Heart right ventricle (tissue), 16 donors: Measurements from ENCODE around the gene IKZF1. TPM values are rescaled to one million over a fixed set of nuclear protein-coding genes. Genes with fewer than 3 reads are reported as not detected.

Experiments
- ATAC-seq, 8 donors: fragments of 200-7000 bp; cut with Tn5 transposase; one replicate each; pipeline ENCODE4 v1.9.1; 2020; ENCODE audit warnings: mild to moderate bottlenecking in 8 of 8, moderate library complexity in 8 of 8, moderate number of reproducible peaks in 1 of 8
- DNase-seq, 2 donors: peaks; one replicate each; pipeline ENCODE4 v3.0.0-alpha.2; 2020
- H3K27ac ChIP-seq, 10 donors: fragments of 200-600 bp; sonication (generic) in 2 of 10; one replicate each; pipeline versions ENCODE4 v1.5.0 to v1.8.0; 2020 to 2022; ENCODE audit warnings: mild to moderate bottlenecking in 3 of 10
- H3K27me3 ChIP-seq, 7 donors: fragments of 200-600 bp; one replicate each; pipeline ENCODE4 v1.8.0; 2021 to 2022; ENCODE audit warnings: mild to moderate bottlenecking in 2 of 7
- H3K36me3 ChIP-seq, 9 donors: fragments of 200-600 bp; sonication (generic) in 1 of 9; one replicate each; pipeline versions ENCODE4 v1.5.0 to v1.8.0; 2020 to 2022; ENCODE audit warnings: mild to moderate bottlenecking in 2 of 9
- H3K4me1 ChIP-seq, 9 donors: fragments of 200-600 bp; sonication (generic) in 1 of 9; one replicate each; pipeline versions ENCODE4 v1.5.0 to v1.8.0; 2020 to 2022; ENCODE audit warnings: mild to moderate bottlenecking in 4 of 9
- H3K4me3 ChIP-seq, 10 donors: fragments of 200-600 bp; sonication (generic) in 2 of 10; one replicate each; pipeline versions ENCODE4 v1.5.0 to v1.8.0; 2020 to 2022; ENCODE audit warnings: mild to moderate bottlenecking in 7 of 10, moderate library complexity in 2 of 10
- H3K9me3 ChIP-seq, 11 donors: fragments of 200-600 bp in 10 of 11; sonication (generic) in 2 of 11; one replicate each; pipeline versions ENCODE4 v1.5.0 to v1.8.0; 2013 to 2022; ENCODE audit warnings: mild to moderate bottlenecking in 2 of 11, control low read depth in 1 of 11, moderate library complexity in 1 of 11
- WGBS, 2 donors: extraction: QIAGEN DNeasy Blood & Tissue Kit; methylation state at CpG; one replicate each; pipeline ENCODE4 v1.1.7; 2013; ENCODE audit warnings: inconsistent platforms in 1 of 2; 5-methylcytosine and 5-hydroxymethylcytosine counted together
- intact Hi-C, 10 donors: fragments of 100-400 bp; cut with DNase I; formaldehyde crosslinking; loops; one replicate each; pipeline versions ENCODE4 v1.11.1 to v1.14.2; 2022
- polyA plus RNA-seq, 2 donors: library from polyadenylated mRNA; stranded (reverse); fragments of 200-250 nt; gene quantifications; one replicate each; pipeline ENCODE4 v1.2.3, GENCODE V29; 2013
- total RNA-seq, 10 donors: library from RNA; stranded (reverse); fragmentation: NEBNext Ultra II Directional in 3 of 10; extraction: Animal tissue kit (Norgen Biotek cat#: 25700) in 3 of 10; gene quantifications; one replicate each; pipeline versions ENCODE4 v1.2.1 to v1.2.4, GENCODE V29; 2021 to 2023
- TF ChIP-seq, protein P1 (sequence below), 9 donors: fragments of 200-600 bp; sonication (generic) in 2 of 9; IDR thresholded peaks; one replicate each; pipeline versions ENCODE4 v1.5.0 to v1.8.0; 2021 to 2022; ENCODE audit warnings: antibody characterized with exemption in 9 of 9, mild to moderate bottlenecking in 5 of 9, moderate library complexity in 1 of 9
- donor health status: Arrhythmogenic right ventricular cardiomyopathy.
- donor health status: ischemic (EF 13 %, LVEDD 7.1; RV severe dilation, severe dysfunction).
- donor health status: healthy with polysubstance abuse.
- donor health status: DM: no; HTN: yes; CAD: no.
- donor health status: DM: no; HTN: no; CAD: no.
- donor health status: ischemic (EF 25% LVEDD 6.9; RV normal size, moderate dysfunction).
- donor health status: ischemic (EF 25% LVEDD 5.7; RV mildly dilated, moderate dysfunction).
- donor health status: healthy.
- donor health status: DM: yes; HTN: yes; CAD: no.
- donor health status: Ischemic cardiomyopathy.
- donor health status: ischemic (EF 35%, LVEDD 5.7; RV mildly dilated, moderate dysfunction).
- donor health status: nonischemic (EF 11% LVEDD 7.7; RV severe dilation, severe dysfunction).
- donor health status: DM: yes; HTN: yes; CAD: no.
- donor health status: PGD.
- donor health status: ischemic (EF 29% LVEDD 5.4; RV normal size, mild dysfunction).
- donor health status: nonischemic (EF 23%, LVEDD 6.1; RV moderate dilation, normal function).

The IKZF1 gene
- total and polyA plus RNA-seq, 12 donors: 0.46 to 20.2 (median 1.7) TPM

DNA sequence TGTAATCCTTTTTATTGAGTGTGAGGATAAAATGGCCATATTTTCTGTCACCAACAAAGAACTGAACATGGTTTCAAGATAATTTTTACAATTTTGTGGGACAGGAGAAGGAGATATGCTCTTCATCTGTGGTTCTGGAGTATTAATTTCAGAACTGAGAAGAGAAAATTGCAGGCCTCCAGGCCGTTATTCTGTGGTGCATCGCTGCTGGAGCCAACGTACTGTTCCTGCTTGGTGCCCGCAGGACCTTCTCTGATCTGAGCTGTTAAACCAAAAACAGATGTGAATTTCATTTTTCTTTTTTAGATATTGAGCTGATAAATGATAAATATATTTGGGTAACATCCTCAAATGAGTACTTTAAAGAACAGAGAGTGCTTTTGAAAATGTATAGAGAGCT, 63.9 kb downstream of the IKZF1 start:
- Histone ChIP-seq H3K9me3 (peaks cover 0 to 24% (median 8%) of the 10 kb centered on the region in 11 donors), H3K4me1 (peaks cover 0 to 10% (median 0%) of the 10 kb centered on the region in 9 donors), H3K27ac (peak overlapping the region in 1 of 10 donors; percentile 44), H3K36me3 (peaks cover 0 to 37% (median 0%) of the 10 kb centered on the region in 9 donors), H3K4me3 (no peak overlapping the region), H3K27me3 (peaks cover 0 to 25% (median 4%) of the 10 kb centered on the region in 7 donors)
- TF ChIP-seq, protein P1, sequence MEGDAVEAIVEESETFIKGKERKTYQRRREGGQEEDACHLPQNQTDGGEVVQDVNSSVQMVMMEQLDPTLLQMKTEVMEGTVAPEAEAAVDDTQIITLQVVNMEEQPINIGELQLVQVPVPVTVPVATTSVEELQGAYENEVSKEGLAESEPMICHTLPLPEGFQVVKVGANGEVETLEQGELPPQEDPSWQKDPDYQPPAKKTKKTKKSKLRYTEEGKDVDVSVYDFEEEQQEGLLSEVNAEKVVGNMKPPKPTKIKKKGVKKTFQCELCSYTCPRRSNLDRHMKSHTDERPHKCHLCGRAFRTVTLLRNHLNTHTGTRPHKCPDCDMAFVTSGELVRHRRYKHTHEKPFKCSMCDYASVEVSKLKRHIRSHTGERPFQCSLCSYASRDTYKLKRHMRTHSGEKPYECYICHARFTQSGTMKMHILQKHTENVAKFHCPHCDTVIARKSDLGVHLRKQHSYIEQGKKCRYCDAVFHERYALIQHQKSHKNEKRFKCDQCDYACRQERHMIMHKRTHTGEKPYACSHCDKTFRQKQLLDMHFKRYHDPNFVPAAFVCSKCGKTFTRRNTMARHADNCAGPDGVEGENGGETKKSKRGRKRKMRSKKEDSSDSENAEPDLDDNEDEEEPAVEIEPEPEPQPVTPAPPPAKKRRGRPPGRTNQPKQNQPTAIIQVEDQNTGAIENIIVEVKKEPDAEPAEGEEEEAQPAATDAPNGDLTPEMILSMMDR (IDR thresholded peaks at IDR 0.05): no peak
- no peak for ATAC-seq
- intact Hi-C loops: no loop called here
- no peak for DNase-seq
- 89 to 90% methylated on average over 4 of the region's 4 CpGs for WGBS, 2 donors

DNA sequence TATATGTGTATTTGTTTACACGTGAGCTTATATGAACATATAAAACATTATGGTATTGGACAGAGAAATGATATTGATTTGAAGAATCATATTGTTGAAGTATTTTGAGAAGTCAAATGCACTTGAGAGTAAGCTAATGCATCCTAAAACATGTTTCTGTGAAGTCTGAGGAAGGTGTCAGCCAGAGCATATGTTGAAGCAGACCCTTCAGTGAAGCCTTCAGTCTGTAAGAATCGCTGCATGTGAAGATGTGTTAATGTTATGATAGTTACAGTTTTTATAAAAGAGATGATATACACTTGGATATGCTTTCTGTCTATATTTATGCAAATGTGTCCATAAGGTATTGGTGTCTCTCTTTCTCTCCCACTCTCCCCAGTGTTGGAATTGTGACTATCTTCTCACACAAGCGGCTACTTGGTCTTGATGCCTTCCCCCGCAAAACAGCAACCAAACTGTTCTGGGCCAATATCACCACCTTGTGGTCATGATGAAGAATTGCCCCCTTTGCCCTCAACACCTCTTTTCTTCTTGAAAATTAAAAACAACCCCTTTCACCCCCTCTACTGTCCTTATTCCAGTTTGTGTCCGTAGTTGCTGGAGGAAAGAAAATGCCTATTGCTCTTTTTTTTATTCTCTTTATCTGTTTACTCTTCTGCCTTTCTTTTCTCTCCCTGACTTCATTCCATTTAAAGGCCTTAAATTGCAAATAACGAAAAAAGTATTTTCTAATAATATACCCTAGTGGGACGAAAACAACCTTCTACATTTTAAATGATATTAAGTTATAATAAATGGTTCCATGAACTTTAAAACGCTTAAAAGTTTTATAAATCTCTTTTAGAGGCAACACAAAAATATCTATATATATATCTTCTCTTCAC, 64.9 kb downstream of the IKZF1 start:
- H3K4me1 ChIP-seq: peaks cover 0 to 2% (median 0%) of the 10 kb centered on the region in 9 donors
- H3K27ac ChIP-seq: no peak overlapping the region
- peaks cover 0 to 18% (median 2%) of the 10 kb centered on the region in 7 donors for H3K27me3 ChIP-seq
- no peak for DNase-seq
- H3K4me3 ChIP-seq: no peak overlapping the region
- ATAC-seq: no peak
- peaks cover 0 to 40% (median 0%) of the 10 kb centered on the region in 9 donors for H3K36me3 ChIP-seq
- WGBS, 2 donors: 57 to 58% methylated on average over 8 of the region's 8 CpGs
- peaks cover 0 to 24% (median 8%) of the 10 kb centered on the region in 11 donors for H3K9me3 ChIP-seq
- intact Hi-C loops: no loop called here
- TF ChIP-seq, protein P1 (IDR thresholded peaks at IDR 0.05): peak in 6 of 9 donors; percentile 19 to 64 (median 24)

DNA sequence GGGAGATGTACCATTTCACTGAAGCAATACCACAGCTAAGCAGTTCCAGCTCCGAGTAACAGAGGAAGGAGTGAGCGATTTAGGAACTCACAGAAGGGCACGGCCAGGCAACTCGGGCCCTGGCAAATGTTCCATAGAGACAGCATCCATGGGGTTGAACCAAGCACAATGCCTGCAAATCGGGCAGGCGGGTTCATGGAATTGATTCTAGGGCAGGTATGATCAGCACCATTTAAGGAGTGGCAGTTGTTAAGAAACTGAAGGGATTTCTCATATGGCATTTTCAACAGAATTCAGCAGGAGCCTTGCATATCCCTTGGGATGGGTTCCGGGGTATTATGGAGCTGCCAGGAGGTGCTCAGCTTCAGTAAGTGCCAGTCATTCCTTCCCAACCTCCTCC, 66.4 kb downstream of the IKZF1 start:
- no peak for ATAC-seq
- peaks cover 0 to 11% (median 0%) of the 10 kb centered on the region in 7 donors for H3K27me3 ChIP-seq
- H3K27ac ChIP-seq: no peak overlapping the region
- H3K36me3 ChIP-seq: peaks cover 0 to 42% (median 0%) of the 10 kb centered on the region in 9 donors
- peaks cover 0 to 24% (median 8%) of the 10 kb centered on the region in 11 donors for H3K9me3 ChIP-seq
- H3K4me3 ChIP-seq: no peak overlapping the region
- DNase-seq: no peak
- TF ChIP-seq, protein P1 (IDR thresholded peaks at IDR 0.05): no peak
- 88 to 92% methylated on average over 7 of the region's 7 CpGs for WGBS, 2 donors
- intact Hi-C loops: no loop called here
- H3K4me1 ChIP-seq: no peaks in the 10 kb centered on the region

DNA sequence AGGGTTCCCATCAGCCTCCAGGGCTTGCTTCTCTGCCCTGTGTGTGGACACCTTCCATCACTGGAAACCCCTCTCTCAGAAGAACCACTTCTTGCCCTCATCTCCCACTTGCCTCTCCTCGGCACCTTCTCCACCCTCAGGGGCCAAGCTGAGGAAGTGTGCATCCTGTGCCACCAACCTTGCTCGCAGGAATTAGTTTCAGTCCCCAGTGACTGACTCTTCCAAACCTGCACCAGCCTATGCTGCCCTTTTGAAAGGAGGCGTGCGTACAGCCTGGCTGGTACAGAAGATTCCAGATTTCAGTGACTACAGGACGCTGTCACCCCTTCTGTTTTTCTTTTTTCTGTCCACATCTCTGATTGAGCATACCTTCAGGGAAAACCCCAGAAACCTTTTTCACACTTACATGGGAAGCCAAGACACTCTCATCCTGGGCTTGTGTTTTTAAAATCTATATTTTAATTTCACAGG, 67.1 kb downstream of the IKZF1 start:
- peaks cover 0 to 24% (median 8%) of the 10 kb centered on the region in 11 donors for H3K9me3 ChIP-seq
- DNase-seq: no peak
- 83 to 90% methylated on average over 5 of the region's 5 CpGs for WGBS, 2 donors
- no peak overlapping the region for H3K27ac ChIP-seq
- H3K27me3 ChIP-seq: peaks cover 0 to 11% (median 0%) of the 10 kb centered on the region in 7 donors
- peaks cover 0 to 43% (median 0%) of the 10 kb centered on the region in 9 donors for H3K36me3 ChIP-seq
- no peak overlapping the region for H3K4me3 ChIP-seq
- ATAC-seq: no peak
- no peaks in the 10 kb centered on the region for H3K4me1 ChIP-seq
- TF ChIP-seq, protein P1 (IDR thresholded peaks at IDR 0.05): no peak
- intact Hi-C loops: no loop called here
